HL-60 (cell line): Measurements from ENCODE around the gene SDF4.

Experiments
- DNase-seq, 2 experiments: peaks; one replicate each; pipeline ENCODE4 v3.0.0-alpha.2; 2010 to 2020; ENCODE audit warnings: low read depth in 1 of 2, low spot score in 1 of 2
- H3K27ac ChIP-seq: fragments of 250-450 bp; sonication (Bioruptor Pico); replicated peaks from 2 replicates; pipeline ENCODE4 v1.5.1; 2020; ENCODE audit warnings: mild to moderate bottlenecking, moderate library complexity
- H3K27me3 ChIP-seq: fragments of 250-450 bp; sonication (Bioruptor Pico); 2 replicates; pipeline ENCODE4 v1.5.1; 2021; ENCODE audit warnings: mild to moderate bottlenecking, moderate library complexity; ENCODE audit not compliant: insufficient read depth, poor library complexity, severe bottlenecking
- H3K4me3 ChIP-seq: replicated peaks from 2 replicates; pipeline ENCODE4 v1.5.1; 2011; ENCODE audit warnings: mild to moderate bottlenecking, control low read depth, low read length; ENCODE audit not compliant: insufficient read depth
- GABPA ChIP-seq: IDR thresholded peaks from 2 replicates; pipeline ENCODE4 v1.6.1; 2012; ENCODE audit warnings: low read depth
- POLR2AphosphoS5 ChIP-seq: IDR thresholded peaks from 2 replicates; pipeline ENCODE4 v1.6.1; 2012; ENCODE audit warnings: low read depth
- SPI1 ChIP-seq: IDR thresholded peaks from 2 replicates; pipeline ENCODE4 v1.6.1; 2012; ENCODE audit warnings: low read depth, mild to moderate bottlenecking, borderline replicate concordance
- TF ChIP-seq, protein P1 (sequence below): IDR thresholded peaks from 2 replicates; pipeline ENCODE4 v1.6.1; 2012; ENCODE audit warnings: low read depth; ENCODE audit not compliant: insufficient replicate concordance
- TF ChIP-seq, protein P2 (sequence below): IDR thresholded peaks from one replicate; pipeline ENCODE4 v1.5.1; 2011; ENCODE audit warnings: low read length, control low read depth, inconsistent platforms; ENCODE audit not compliant: insufficient read depth

SDF4 gene

DNA sequence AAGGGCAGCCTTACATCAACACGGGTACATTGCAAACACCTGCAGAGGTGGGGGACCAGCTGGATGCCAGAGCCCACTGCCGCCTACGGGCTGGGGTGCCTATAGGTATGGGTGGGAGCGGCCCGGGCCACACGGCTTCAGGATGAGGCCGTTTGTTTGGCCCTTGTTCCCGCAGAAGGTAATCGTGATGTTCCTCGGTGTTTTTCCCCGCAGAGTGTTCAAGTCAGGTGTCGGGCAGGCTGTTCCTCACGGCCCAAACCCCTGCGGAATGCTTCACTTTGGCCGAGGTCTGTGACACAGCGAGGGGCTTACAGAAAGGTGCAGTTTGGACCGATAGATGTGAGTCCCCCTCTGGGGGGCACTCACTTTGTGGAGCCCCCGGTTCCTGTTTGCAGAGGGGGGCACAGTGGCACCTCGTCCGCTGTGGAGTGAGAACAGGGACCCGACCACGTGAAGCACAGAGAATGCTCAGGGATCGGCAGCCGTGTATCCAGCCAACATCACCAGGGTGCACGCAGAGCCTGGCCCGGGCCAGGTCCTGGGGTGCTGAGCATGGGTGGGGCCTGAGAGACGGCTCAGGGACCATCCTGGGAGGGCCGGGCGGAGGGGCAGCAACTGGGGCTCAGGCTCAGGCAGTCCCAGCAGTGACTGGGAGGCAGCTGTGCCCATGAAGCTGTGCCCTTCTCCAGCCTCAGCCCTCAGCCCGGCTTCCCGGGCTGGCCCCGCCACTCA, 58.6 kb downstream of the SDF4 start:
- DNase-seq: no peak
- Histone ChIP-seq H3K4me3 (no peak overlapping the region), H3K27me3 (peaks cover 9% of the 10 kb centered on the region), H3K27ac (no peak overlapping the region)
- TF ChIP-seq, protein P1, sequence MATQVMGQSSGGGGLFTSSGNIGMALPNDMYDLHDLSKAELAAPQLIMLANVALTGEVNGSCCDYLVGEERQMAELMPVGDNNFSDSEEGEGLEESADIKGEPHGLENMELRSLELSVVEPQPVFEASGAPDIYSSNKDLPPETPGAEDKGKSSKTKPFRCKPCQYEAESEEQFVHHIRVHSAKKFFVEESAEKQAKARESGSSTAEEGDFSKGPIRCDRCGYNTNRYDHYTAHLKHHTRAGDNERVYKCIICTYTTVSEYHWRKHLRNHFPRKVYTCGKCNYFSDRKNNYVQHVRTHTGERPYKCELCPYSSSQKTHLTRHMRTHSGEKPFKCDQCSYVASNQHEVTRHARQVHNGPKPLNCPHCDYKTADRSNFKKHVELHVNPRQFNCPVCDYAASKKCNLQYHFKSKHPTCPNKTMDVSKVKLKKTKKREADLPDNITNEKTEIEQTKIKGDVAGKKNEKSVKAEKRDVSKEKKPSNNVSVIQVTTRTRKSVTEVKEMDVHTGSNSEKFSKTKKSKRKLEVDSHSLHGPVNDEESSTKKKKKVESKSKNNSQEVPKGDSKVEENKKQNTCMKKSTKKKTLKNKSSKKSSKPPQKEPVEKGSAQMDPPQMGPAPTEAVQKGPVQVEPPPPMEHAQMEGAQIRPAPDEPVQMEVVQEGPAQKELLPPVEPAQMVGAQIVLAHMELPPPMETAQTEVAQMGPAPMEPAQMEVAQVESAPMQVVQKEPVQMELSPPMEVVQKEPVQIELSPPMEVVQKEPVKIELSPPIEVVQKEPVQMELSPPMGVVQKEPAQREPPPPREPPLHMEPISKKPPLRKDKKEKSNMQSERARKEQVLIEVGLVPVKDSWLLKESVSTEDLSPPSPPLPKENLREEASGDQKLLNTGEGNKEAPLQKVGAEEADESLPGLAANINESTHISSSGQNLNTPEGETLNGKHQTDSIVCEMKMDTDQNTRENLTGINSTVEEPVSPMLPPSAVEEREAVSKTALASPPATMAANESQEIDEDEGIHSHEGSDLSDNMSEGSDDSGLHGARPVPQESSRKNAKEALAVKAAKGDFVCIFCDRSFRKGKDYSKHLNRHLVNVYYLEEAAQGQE: no peak
- no peak for TF ChIP-seq POLR2AphosphoS5
- TF ChIP-seq SPI1: no peak
- no peak for TF ChIP-seq GABPA

DNA sequence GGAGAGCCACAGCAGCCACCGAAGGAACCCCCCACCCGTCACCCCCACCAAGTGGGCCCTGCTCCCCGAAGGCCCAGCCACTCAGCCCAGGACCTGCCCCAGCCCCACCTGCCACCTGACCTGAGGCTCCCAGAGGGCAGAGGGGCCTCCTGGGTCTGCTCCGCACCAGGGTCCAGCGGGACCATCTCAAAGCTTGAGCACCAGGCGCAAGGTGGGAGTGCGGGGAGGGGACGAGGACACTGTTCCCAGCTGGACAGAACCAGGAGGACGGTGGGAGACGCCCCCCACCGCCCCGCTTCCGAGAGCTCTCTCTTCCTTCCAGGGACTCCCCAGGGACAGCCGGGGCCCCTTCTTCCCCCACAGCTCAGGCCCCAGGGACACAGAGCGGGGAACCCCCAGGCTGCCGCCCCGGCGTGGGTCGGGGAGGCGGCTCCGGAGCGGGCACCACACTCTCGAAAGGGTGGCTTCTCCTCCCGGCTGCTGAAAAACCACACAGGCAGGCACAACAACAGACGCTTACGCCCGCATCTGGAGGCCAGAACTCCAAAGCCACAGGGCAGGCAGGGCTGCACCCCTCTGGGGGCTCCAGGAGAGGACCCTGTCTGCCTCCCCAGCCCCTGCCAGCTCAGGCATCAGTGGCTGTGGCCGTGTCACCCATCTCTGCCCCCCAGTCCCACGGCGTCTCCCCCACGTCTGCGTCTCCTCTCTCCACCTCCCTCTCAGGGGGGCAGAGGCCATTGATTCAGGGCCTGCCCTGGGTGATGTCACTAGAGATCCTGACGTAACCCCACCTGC, 60.1 kb downstream of the SDF4 start:
- peaks cover 9% of the 10 kb centered on the region for H3K27me3 ChIP-seq

DNA sequence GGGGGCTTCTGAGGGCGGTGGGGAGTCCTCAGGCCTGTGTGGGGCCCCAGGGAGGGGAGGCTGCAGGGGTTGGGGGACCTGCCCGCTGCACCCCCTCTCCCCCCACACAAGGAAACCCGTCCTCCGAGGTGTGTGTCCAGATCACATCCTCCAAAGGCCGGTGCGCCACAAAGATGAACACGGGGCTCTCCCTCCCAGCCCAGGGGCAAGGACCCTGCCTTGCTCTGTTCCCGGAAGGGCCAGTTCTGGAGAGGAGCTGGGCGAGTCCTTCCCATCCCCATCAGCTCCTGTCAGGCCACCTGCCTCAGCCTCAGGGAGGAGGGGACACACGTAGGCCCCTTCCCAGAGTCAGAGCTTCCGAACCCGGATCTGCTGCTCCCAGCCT, 60.6 kb downstream of the SDF4 start:
- TF ChIP-seq SPI1: no peak
- TF ChIP-seq, protein P2, sequence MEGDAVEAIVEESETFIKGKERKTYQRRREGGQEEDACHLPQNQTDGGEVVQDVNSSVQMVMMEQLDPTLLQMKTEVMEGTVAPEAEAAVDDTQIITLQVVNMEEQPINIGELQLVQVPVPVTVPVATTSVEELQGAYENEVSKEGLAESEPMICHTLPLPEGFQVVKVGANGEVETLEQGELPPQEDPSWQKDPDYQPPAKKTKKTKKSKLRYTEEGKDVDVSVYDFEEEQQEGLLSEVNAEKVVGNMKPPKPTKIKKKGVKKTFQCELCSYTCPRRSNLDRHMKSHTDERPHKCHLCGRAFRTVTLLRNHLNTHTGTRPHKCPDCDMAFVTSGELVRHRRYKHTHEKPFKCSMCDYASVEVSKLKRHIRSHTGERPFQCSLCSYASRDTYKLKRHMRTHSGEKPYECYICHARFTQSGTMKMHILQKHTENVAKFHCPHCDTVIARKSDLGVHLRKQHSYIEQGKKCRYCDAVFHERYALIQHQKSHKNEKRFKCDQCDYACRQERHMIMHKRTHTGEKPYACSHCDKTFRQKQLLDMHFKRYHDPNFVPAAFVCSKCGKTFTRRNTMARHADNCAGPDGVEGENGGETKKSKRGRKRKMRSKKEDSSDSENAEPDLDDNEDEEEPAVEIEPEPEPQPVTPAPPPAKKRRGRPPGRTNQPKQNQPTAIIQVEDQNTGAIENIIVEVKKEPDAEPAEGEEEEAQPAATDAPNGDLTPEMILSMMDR: no peak
- TF ChIP-seq, protein P1: no peak
- TF ChIP-seq GABPA: no peak
- TF ChIP-seq POLR2AphosphoS5: no peak
- H3K27ac ChIP-seq: no peak overlapping the region
- H3K4me3 ChIP-seq: no peak overlapping the region
- no peak for DNase-seq
- H3K27me3 ChIP-seq: peaks cover 9% of the 10 kb centered on the region

More for the DNA sequence above, 60.1 kb downstream of the SDF4 start:
- no peak for TF ChIP-seq GABPA
- TF ChIP-seq, protein P1: no peak
- no peak for TF ChIP-seq SPI1
- no peak for TF ChIP-seq POLR2AphosphoS5
- TF ChIP-seq, protein P2: no peak
- H3K27ac ChIP-seq: no peak overlapping the region
- peak in 1 of 2 experiments; percentile 25 for DNase-seq
- H3K4me3 ChIP-seq: no peak overlapping the region
